Measurements from ENCODE around the gene UTP15.

Gene UTP15

DNA sequence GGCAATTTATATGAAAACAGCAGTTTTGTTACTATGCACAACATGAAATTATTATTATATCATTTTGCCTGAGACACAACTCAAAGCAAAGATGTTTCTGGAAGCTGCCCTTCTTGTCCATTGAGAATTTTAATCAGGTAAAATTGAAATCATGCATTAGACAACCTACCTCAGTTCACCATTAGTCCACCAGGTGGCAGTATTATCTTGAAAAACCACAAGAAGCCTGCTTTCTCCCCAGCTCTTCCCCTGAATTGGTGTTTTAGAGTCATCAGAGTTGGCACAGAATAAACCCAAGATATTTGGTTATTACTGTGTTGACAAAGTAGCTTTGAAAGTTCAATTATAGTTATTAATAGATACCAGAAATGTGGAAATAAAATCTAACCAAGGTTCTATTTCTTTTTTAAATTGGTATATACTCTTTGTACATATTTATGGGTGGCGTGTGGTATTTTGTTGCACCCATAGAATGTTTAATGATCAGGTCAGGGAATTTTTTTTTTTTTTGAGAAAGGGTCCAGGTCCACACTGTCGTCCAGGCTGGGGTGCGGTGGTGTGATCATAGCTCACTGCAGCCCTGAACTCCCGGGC is 25.7 kb downstream of the UTP15 start:
- no peak overlapping the region for H3K4me3 ChIP-seq (ENCODE audit: control insufficient read depth, low read depth, low read length)
- TF ChIP-seq, protein P1, sequence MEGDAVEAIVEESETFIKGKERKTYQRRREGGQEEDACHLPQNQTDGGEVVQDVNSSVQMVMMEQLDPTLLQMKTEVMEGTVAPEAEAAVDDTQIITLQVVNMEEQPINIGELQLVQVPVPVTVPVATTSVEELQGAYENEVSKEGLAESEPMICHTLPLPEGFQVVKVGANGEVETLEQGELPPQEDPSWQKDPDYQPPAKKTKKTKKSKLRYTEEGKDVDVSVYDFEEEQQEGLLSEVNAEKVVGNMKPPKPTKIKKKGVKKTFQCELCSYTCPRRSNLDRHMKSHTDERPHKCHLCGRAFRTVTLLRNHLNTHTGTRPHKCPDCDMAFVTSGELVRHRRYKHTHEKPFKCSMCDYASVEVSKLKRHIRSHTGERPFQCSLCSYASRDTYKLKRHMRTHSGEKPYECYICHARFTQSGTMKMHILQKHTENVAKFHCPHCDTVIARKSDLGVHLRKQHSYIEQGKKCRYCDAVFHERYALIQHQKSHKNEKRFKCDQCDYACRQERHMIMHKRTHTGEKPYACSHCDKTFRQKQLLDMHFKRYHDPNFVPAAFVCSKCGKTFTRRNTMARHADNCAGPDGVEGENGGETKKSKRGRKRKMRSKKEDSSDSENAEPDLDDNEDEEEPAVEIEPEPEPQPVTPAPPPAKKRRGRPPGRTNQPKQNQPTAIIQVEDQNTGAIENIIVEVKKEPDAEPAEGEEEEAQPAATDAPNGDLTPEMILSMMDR (IDR thresholded peaks at IDR 0.05; ENCODE audit: control insufficient read depth, insufficient read depth, low read depth, low read length, missing control alignments), result peak; percentile 59
- DNase-seq (ENCODE audit: low read depth), result peak; percentile 78

DNA sequence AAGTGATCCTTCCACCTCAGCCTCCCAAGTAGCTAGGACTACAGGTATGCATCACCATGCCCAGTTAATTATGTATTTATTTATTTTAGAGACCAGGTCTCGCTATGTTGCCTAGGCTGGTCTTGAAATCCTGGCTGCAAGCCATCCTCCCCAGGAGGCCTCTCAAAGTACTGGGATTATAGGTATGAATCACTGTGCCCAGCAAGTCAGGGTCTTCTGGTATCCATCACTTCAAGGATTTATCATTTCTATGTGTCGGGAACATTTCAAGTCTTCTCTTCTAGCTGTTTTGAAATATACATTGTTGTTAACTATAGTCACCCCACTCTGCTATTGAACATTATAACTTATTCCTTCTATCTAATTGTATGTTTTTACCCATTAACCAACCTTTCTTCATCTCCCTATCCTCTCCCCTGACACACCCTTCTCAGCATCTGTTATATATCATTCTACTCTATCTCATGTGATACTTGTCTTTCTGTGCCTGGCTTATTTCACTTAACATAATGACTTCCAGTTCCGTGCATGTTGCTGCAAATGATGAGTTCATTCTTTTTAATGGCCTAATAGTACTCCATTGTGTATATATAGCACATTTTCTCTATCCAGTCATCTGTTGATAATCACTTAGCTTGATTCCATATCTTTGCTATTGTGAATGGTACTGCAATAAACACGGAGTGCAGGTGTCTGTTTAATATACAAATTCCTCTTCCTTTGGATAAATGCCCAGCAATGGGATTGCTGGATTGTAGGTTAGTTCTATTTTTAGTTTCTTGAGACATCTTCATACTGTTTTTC is 26.4 kb downstream of the UTP15 start:
- TF ChIP-seq, protein P1 (IDR thresholded peaks at IDR 0.05; ENCODE audit: control insufficient read depth, insufficient read depth, low read depth, low read length, missing control alignments), result no peak
- H3K4me3 ChIP-seq (ENCODE audit: control insufficient read depth, low read depth, low read length), result no peak overlapping the region
- no peak for DNase-seq (ENCODE audit: low read depth)

DNA sequence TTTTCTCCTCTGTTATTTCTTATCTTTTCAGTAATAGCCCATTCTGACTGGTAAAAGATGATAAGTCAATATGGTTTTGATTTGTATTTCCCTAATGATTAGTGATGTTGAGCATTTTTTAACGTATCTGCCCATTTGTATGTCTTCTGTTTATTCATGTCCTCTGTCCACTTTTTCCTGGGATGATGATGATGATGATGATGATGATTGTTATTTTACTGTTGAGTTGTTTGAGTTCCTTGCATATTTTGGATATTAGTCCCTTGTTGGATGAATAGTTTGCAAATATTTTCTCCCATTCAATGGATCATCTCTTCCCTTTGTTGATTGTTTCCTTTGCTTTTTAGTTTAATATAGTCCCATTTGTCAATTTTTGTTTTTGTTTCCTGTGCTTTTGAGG is 27.0 kb downstream of the UTP15 start:
- TF ChIP-seq, protein P1 (IDR thresholded peaks at IDR 0.05; ENCODE audit: control insufficient read depth, insufficient read depth, low read depth, low read length, missing control alignments), result no peak

DNA sequence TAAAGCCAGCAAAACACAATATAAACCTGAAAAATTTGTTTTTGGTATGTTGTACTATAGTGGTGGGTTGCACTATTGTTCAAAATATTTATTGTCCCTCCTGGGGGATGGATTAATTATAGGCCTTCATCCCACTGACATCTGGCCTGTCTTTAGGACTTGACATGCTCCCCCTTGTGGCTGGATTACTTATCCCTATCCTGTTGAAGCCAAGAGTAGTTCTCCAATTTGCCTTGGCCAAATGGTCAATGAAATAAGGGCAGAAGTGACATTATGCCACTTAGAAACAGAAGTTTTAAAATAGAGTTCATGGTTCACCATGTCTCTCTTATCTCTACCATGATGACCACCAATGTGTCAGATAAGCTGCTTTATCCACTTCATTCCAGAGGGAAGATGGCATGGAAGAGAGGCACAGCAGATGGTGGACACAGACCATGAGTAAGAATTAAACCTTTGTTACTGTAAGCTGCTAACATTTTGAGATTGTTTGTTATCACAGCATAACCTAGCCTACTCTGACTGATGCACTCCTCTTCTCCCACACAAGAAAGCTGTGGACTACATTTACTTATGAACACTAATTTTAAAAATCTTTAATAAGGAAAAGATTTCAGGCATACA is 31.3 kb downstream of the UTP15 start:
- H3K4me3 ChIP-seq (ENCODE audit: control insufficient read depth, low read depth, low read length), result no peak overlapping the region
- TF ChIP-seq, protein P1 (IDR thresholded peaks at IDR 0.05; ENCODE audit: control insufficient read depth, insufficient read depth, low read depth, low read length, missing control alignments), result peak; percentile 54
- DNase-seq (ENCODE audit: low read depth), result no peak

More for the DNA sequence above, 27.0 kb downstream of the UTP15 start:
- no peak overlapping the region for H3K4me3 ChIP-seq (ENCODE audit: control insufficient read depth, low read depth, low read length)
- no peak for DNase-seq (ENCODE audit: low read depth)

DNA sequence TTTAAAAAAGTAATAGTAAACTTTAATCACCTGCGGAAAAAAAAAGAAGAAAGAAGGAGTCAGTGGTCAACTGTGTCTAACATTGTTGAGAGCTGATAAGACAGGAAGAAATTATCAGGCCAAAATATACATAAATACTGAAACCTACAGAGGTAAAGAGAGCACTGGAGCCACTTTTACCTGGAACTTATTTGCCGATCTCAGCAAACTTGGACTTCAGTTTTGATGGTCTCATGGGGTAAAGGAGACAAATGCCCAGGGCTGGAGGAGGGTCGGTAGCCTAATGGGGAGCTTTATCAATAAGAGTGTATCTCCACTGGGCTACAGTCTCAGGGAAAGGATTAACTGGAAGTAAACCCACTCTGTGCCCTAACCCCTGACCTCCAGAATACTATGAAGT is 33.8 kb downstream of the UTP15 start:
- no peak overlapping the region for H3K4me3 ChIP-seq (ENCODE audit: control insufficient read depth, low read depth, low read length)
- TF ChIP-seq, protein P1 (IDR thresholded peaks at IDR 0.05; ENCODE audit: control insufficient read depth, insufficient read depth, low read depth, low read length, missing control alignments), result no peak
- no peak for DNase-seq (ENCODE audit: low read depth)

DNA sequence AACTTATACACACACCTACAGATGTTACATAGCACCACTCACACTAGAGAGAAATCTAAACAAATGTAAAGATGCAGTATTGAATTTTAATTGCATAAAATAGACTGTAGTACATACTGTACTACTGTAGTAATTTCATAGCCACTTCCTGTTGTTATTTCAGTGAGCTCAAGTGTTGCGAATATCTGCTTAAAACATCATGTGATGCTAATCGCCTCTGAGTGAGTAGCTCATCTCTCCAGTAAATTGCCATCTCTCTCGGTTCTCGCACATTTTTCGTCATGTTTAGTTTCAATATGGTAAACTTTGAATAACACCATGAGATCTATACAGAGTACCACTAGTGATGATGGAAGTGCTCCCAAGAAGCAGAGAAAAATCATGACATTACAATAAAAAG is 38.5 kb downstream of the UTP15 start:
- TF ChIP-seq, protein P1 (IDR thresholded peaks at IDR 0.05; ENCODE audit: control insufficient read depth, insufficient read depth, low read depth, low read length, missing control alignments), result no peak
- DNase-seq (ENCODE audit: low read depth), result no peak
- no peak overlapping the region for H3K4me3 ChIP-seq (ENCODE audit: control insufficient read depth, low read depth, low read length)
